ENCODE measurements around the gene CNPY3. TPM values are rescaled to one million over a fixed set of nuclear protein-coding genes. Genes with fewer than 3 reads are reported as not detected.
"Not testable (repeated sequence)": the region's sequence is repeated elsewhere in the genome, so short reads cannot be mapped to it uniquely, and the experiment has no call there.

The CNPY3 gene
- total RNA-seq, 1 experiment from 2014 or later = 54.5 TPM

- no peak for DNase-seq (ENCODE audit: low spot score)
Observed at GRCh38 chr6:42915732-42916131, 13.5 kb upstream of the CNPY3 start, which contains the start of gene PTCRA. Gene PTCRA, plus strand, starts transcription at chr6:42916053. Its CDS starts 17 bp downstream, at chr6:42916070.

GRCh38 chr6:42916288-42916687, 13.0 kb upstream of the CNPY3 start:
- DNase-seq (ENCODE audit: low spot score) = no peak

- no peak for DNase-seq (ENCODE audit: low spot score)
Observed at GRCh38 chr6:42921801-42922200, 7.5 kb upstream of the CNPY3 start.

- DNase-seq (ENCODE audit: low spot score) = no peak
Observed at GRCh38 chr6:42923666-42924065, 5.6 kb upstream of the CNPY3 start.

- DNase-seq (ENCODE audit: low spot score) = no peak
Observed at GRCh38 chr6:42925248-42925857, 3.9 kb upstream of the CNPY3 start.

GRCh38 chr6:42929821-42930360, 611 bp downstream of the CNPY3 start:
- DNase-seq (ENCODE audit: low spot score) = peak; percentile 46

- DNase-seq (ENCODE audit: low spot score) = no peak
Observed at GRCh38 chr6:42932412-42932811, 3.1 kb downstream of the CNPY3 start.

- no peak for DNase-seq (ENCODE audit: low spot score)
Observed at GRCh38 chr6:42933205-42933604, 3.9 kb downstream of the CNPY3 start.

GRCh38 chr6:42935322-42935721, 6.0 kb downstream of the CNPY3 start:
- no peak for DNase-seq (ENCODE audit: low spot score)

GRCh38 chr6:42936398-42936797, 7.1 kb downstream of the CNPY3 start:
- no peak for DNase-seq (ENCODE audit: low spot score)

- DNase-seq (ENCODE audit: low spot score) = no peak
Observed at GRCh38 chr6:42937548-42938427, 8.5 kb downstream of the CNPY3 start.

GRCh38 chr6:42938428-42938796, 9.1 kb downstream of the CNPY3 start:
- no peak for DNase-seq (ENCODE audit: low spot score)

GRCh38 chr6:42938987-42939809, 9.9 kb downstream of the CNPY3 start:
- no peak for DNase-seq (ENCODE audit: low spot score)

- no peak for DNase-seq (ENCODE audit: low spot score)
Observed at GRCh38 chr6:42939810-42940167, 10.5 kb downstream of the CNPY3 start.

- DNase-seq (ENCODE audit: low spot score) = no peak
Observed at GRCh38 chr6:42940493-42941045, 11.3 kb downstream of the CNPY3 start.

- not testable (repeated sequence) for DNase-seq (ENCODE audit: low spot score)
Observed at GRCh38 chr6:42941356-42941755, 12.1 kb downstream of the CNPY3 start.

GRCh38 chr6:42942444-42942843, 13.2 kb downstream of the CNPY3 start:
- DNase-seq (ENCODE audit: low spot score) = no peak

GRCh38 chr6:42947950-42948349, 18.7 kb downstream of the CNPY3 start:
- no peak for DNase-seq (ENCODE audit: low spot score)

- DNase-seq (ENCODE audit: low spot score) = no peak
Observed at GRCh38 chr6:42952389-42952788, 23.1 kb downstream of the CNPY3 start.

- DNase-seq (ENCODE audit: low spot score) = not testable (repeated sequence)
Observed at GRCh38 chr6:42954405-42954804, 25.1 kb downstream of the CNPY3 start.

- DNase-seq (ENCODE audit: low spot score) = no peak
Observed at GRCh38 chr6:42958125-42958524, 28.8 kb downstream of the CNPY3 start.

- DNase-seq (ENCODE audit: low spot score) = no peak
Observed at GRCh38 chr6:42959917-42960242, 30.6 kb downstream of the CNPY3 start.
